Islet precursor cell (in vitro differentiated cells): ENCODE measurements around the gene KLRD1.
"Not testable (repeated sequence)": the region's sequence is repeated elsewhere in the genome, so short reads cannot be mapped to it uniquely, and the experiment has no call there.

Experiments
- DNase-seq: peaks from one replicate; pipeline ENCODE4 v3.0.0-alpha.2; 2018

KLRD1 gene

GRCh38 chr12:10307630-10308029 lies at the start of gene KLRD1:
KLRD1 (plus strand) TSS chr12:10307870; CDS start chr12:10308078, 208 bp downstream.
- DNase-seq, result no peak

- DNase-seq, result no peak
Measured at GRCh38 chr12:10260927-10261326, 46.7 kb upstream of the KLRD1 start.

GRCh38 chr12:10268037-10268436 lies 39.6 kb upstream of the KLRD1 start:
- no peak for DNase-seq

- no peak for DNase-seq
Measured at GRCh38 chr12:10272467-10272866, 35.2 kb upstream of the KLRD1 start.

GRCh38 chr12:10276774-10277173 lies 30.9 kb upstream of the KLRD1 start:
- DNase-seq, result no peak

GRCh38 chr12:10278104-10278503 lies 29.6 kb upstream of the KLRD1 start:
- no peak for DNase-seq

- no peak for DNase-seq
Measured at GRCh38 chr12:10279937-10280336, 27.7 kb upstream of the KLRD1 start.

- DNase-seq, result no peak
Measured at GRCh38 chr12:10283027-10283426, 24.6 kb upstream of the KLRD1 start.

GRCh38 chr12:10285919-10286318 lies 21.8 kb upstream of the KLRD1 start:
- no peak for DNase-seq

GRCh38 chr12:10289005-10289754 lies 18.5 kb upstream of the KLRD1 start:
- no peak for DNase-seq

GRCh38 chr12:10291030-10291429 lies 16.6 kb upstream of the KLRD1 start:
- no peak for DNase-seq

- no peak for DNase-seq
Measured at GRCh38 chr12:10293151-10293550, 14.5 kb upstream of the KLRD1 start.

- DNase-seq, result no peak
Measured at GRCh38 chr12:10293570-10294227, 14.0 kb upstream of the KLRD1 start.

GRCh38 chr12:10301103-10301502 lies 6.6 kb upstream of the KLRD1 start:
- DNase-seq, result no peak

- DNase-seq, result no peak
Measured at GRCh38 chr12:10304161-10304574, 3.5 kb upstream of the KLRD1 start.

GRCh38 chr12:10305411-10305810 lies 2.3 kb upstream of the KLRD1 start:
- no peak for DNase-seq

- DNase-seq, result no peak
Measured at GRCh38 chr12:10310926-10311720, 3.5 kb downstream of the KLRD1 start.

GRCh38 chr12:10319388-10319787 lies 11.7 kb downstream of the KLRD1 start:
- DNase-seq, result no peak

- DNase-seq, result no peak
Measured at GRCh38 chr12:10320643-10321042, 13.0 kb downstream of the KLRD1 start.

GRCh38 chr12:10328691-10329090 lies 21.0 kb downstream of the KLRD1 start:
- not testable (repeated sequence) for DNase-seq

GRCh38 chr12:10331642-10332239 lies 24.1 kb downstream of the KLRD1 start:
- no peak for DNase-seq

- DNase-seq, result not testable (repeated sequence)
Measured at GRCh38 chr12:10336196-10336595, 28.5 kb downstream of the KLRD1 start.

GRCh38 chr12:10338470-10338869 lies 30.8 kb downstream of the KLRD1 start:
- DNase-seq, result not testable (repeated sequence)
